Small intestine (tissue), 7 donors: Measurements from ENCODE around the gene HCFC1. TPM values are rescaled to one million over a fixed set of nuclear protein-coding genes. Genes with fewer than 3 reads are reported as not detected.

Experiments
- DNase-seq, 2 donors: peaks; one replicate each; pipeline versions ENCODE4 v3.0.0 to v3.0.0-alpha.2; 2013
- FAIRE-seq: peaks from 2 replicates; lab custom pipeline; 2012; peaks lifted over from hg19 to GRCh38; lab: Jason Lieb, UNC
- H3K27ac ChIP-seq, 3 donors: one replicate each; pipeline ENCODE4 v1.5.1; 2013; ENCODE audit warnings: low read length in 2 of 3, mild to moderate bottlenecking in 2 of 3, control low read depth in 1 of 3, inconsistent platforms in 1 of 3, low read depth in 1 of 3, moderate library complexity in 1 of 3
- H3K27me3 ChIP-seq, 3 donors: one replicate each; pipeline ENCODE4 v1.6.1; 2013; ENCODE audit warnings: low read length in 3 of 3, inconsistent platforms in 1 of 3; ENCODE audit not compliant: control insufficient read depth in 3 of 3, insufficient read depth in 3 of 3
- H3K36me3 ChIP-seq, 3 donors: one replicate each; pipeline ENCODE4 v1.6.1; 2013; ENCODE audit warnings: low read length in 3 of 3, inconsistent platforms in 1 of 3, low read depth in 1 of 3, mild to moderate bottlenecking in 1 of 3, moderate library complexity in 1 of 3; ENCODE audit not compliant: control insufficient read depth in 3 of 3, insufficient read depth in 2 of 3
- H3K4me1 ChIP-seq, 3 donors: one replicate each; pipeline ENCODE4 v1.6.1; 2013; ENCODE audit warnings: low read length in 2 of 3, inconsistent platforms in 1 of 3, low read depth in 1 of 3, mild to moderate bottlenecking in 1 of 3, moderate library complexity in 1 of 3; ENCODE audit not compliant: control insufficient read depth in 3 of 3, insufficient read depth in 2 of 3
- H3K4me3 ChIP-seq, 3 donors: one replicate each; pipeline ENCODE4 v1.5.1; 2013; ENCODE audit warnings: low read length in 3 of 3, control low read depth in 1 of 3, inconsistent platforms in 1 of 3, low read depth in 1 of 3, mild to moderate bottlenecking in 1 of 3, moderate library complexity in 1 of 3
- H3K9me3 ChIP-seq, 2 donors: one replicate each; pipeline ENCODE4 v1.6.1; 2013; ENCODE audit warnings: low read depth in 1 of 2, low read length in 1 of 2; ENCODE audit not compliant: control insufficient read depth in 2 of 2, insufficient read depth in 1 of 2
- WGBS, 3 donors: extraction: QIAGEN DNeasy Blood & Tissue Kit; methylation state at CpG; one replicate each; pipeline ENCODE4 v1.1.7; 2013; 5-methylcytosine and 5-hydroxymethylcytosine counted together
- polyA plus RNA-seq, 4 donors: library from polyadenylated mRNA; stranded (reverse) in 3 of 4; unstranded in 1 of 4; fragments of 200-250 nt in 3 of 4; fragments of 120-200 nt in 1 of 4; gene quantifications; one replicate each; pipeline versions ENCODE4 v1.2.1 to v1.2.3, GENCODE V29; 2013
- donor health status: healthy with polysubstance abuse.
- donor health status: control.
- donor health status: control.
- donor health status: Bipolar disorder and iron deficiency.
- donor health status: healthy.

Gene HCFC1
- polyA plus RNA-seq, 4 donors = 7.6 to 32.9 (median 19.5) TPM

DNA sequence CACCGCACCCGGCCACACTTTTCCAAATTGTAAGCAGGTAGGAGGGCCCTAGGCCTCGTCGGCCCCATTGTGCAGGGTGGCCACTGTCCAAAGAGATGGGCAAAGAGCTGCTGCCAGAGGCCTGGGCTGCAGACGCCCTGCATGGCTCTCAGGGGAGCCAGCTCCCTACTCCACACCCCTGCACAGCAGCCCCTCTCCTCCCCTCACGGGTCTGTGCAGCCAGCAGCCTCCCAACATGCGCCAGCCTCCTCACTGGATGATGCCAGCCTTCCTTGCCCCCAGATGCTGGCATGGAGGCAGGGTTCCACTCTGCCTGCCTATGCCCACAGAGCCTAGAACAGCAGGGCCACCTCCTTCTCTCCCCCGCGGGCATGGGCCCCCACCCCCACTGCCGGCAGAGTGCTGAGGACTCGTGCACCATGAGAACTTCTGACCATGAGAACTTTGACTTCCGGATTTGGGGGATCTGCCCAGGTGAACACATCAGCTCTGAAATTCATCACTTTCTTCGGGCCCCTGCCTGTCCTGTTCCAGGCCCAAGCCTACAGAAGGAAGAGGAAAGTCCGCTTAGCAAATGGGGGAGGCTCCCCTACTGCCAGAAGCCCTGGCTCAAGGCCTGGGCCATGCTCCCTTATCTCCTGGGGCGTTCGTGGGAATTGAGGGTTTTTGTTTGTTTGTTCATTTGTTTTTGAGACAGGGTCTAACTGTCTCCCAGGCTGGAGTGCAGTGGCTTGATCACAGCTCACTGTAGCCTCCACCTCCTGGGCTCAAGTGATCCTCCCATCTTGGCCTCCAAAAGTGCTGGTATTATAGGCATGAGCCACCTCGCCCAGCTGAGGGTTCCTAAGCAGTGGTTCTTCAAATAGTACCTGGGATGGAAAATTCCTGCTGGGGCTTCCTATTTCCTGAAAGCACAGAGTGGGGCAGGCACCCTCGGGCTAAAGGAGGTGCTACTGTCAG is 40.0 kb upstream of the HCFC1 start:
- peak overlapping the region in 2 of 3 donors; percentile 70 to 75 for H3K27ac ChIP-seq
- 64 to 79% (median 73%) methylated on average over 12 to 18 of the region's 18 CpGs for WGBS, 3 donors
- FAIRE-seq = no peak
- H3K36me3 ChIP-seq = peaks cover 0 to 68% (median 4%) of the 10 kb centered on the region in 3 donors
- DNase-seq = no peak
- H3K9me3 ChIP-seq = no peaks in the 10 kb centered on the region
- H3K4me3 ChIP-seq = no peak overlapping the region
- no peaks in the 10 kb centered on the region for H3K27me3 ChIP-seq
- peaks cover 0 to 36% (median 0%) of the 10 kb centered on the region in 3 donors for H3K4me1 ChIP-seq

DNA sequence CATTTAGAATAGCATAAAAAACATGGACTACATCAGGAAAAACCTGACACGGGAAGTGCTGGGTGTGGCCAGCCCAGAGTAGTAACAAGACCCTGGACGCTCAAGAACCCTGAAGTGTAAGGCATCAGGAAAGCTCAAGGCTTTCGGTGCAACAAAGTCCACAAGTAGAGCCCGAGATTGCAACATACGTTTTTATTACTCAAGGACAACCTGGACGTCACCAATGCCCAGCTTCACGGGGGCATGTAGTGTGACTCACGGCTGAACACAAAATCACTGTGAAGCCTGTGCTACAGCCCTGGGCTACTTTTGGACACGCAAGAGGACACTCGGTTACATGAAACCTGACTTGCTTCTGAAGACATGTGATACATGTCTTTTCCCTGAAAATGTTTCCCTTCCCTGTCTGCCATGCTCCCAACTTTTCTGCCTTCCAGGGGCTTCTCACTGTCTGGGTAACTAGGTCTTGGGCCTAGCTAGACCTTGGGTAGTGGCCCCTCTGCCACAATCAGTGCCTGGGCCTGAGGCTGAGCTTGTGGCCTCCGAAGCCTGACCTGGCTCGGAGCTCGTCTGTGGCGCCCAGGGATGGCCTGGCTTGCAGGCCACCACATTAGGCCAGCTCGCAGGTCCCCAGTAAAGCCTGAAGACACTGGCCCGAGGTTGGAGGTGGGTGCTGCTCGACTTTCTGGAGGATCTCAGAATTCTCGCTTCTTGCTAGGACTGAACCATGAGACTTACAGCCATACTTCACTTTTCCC is 38.9 kb upstream of the HCFC1 start:
- DNase-seq = peak; percentile 75 to 88
- H3K27ac ChIP-seq = peak overlapping the region; percentile 52 to 76 (median 69)
- H3K9me3 ChIP-seq = no peaks in the 10 kb centered on the region
- H3K4me3 ChIP-seq = no peak overlapping the region
- H3K36me3 ChIP-seq = peaks cover 0 to 62% (median under 1%) of the 10 kb centered on the region in 3 donors
- FAIRE-seq = no peak
- peaks cover 0 to 36% (median 0%) of the 10 kb centered on the region in 3 donors for H3K4me1 ChIP-seq
- 55 to 77% (median 68%) methylated on average over 18 of the region's 18 CpGs for WGBS, 3 donors
- H3K27me3 ChIP-seq = no peaks in the 10 kb centered on the region

DNA sequence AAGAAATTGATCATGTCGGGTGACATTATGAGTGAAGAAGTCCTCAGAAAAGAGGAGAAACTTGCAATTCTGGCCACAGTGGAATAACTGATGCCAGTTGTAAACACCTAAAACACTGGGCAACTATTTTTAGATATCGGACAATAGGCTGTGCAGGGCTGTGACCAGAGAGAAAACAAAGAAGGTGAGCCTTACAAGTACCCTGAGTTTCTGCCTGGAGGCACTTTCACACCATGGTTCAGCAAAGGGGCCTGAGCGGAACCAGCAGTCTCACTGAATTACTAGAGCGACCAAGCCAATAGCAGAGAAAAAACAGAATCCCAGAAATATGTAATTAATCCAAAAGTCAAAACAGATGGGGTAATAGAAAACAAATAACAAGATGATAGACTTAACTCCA is 36.9 kb upstream of the HCFC1 start:
- WGBS, 3 donors = 61 to 74% (median 69%) methylated on average over 4 of the region's 4 CpGs
- H3K27ac ChIP-seq = no peak overlapping the region
- no peak for DNase-seq
- no peaks in the 10 kb centered on the region for H3K9me3 ChIP-seq
- peaks cover 0 to 31% (median 0%) of the 10 kb centered on the region in 3 donors for H3K4me1 ChIP-seq
- H3K4me3 ChIP-seq = no peak overlapping the region
- no peaks in the 10 kb centered on the region for H3K27me3 ChIP-seq
- peaks cover 0 to 46% (median 0%) of the 10 kb centered on the region in 3 donors for H3K36me3 ChIP-seq
- FAIRE-seq = no peak

DNA sequence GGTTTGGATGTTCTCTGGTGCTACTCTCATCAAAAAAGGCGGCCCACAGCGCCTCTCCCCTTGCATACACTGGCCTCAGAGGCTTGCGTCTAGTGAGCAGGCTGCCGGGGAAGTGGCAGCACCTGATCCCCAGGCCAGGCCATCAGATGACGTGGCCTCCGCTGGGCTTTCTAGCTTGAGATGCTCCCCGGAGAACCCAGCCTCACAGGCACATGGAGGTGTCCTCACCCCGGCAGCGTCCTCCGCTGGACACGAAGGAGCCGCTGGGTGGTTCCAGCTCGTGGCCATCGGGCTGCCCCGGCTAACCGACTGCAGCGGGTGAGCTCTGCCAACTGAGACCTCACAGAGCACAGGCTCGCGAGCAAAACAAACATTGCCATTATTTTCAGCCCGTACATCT is 35.3 kb upstream of the HCFC1 start:
- peaks cover 0 to 17% (median 0%) of the 10 kb centered on the region in 3 donors for H3K4me1 ChIP-seq
- H3K27me3 ChIP-seq = no peaks in the 10 kb centered on the region
- no peak overlapping the region for H3K27ac ChIP-seq
- H3K9me3 ChIP-seq = no peaks in the 10 kb centered on the region
- DNase-seq = no peak
- H3K36me3 ChIP-seq = peaks cover 0 to 32% (median 0%) of the 10 kb centered on the region in 3 donors
- FAIRE-seq = no peak
- WGBS, 3 donors = 93 to 95% (median 93%) methylated on average over 19 to 20 of the region's 20 CpGs
- no peak overlapping the region for H3K4me3 ChIP-seq

GRCh38 chrX:154004315-154004714 is 32.7 kb upstream of the HCFC1 start:
- Histone ChIP-seq H3K4me3 (no peak overlapping the region), H3K27ac (no peak overlapping the region), H3K27me3 (no peaks in the 10 kb centered on the region), H3K36me3 (peaks cover 0 to 16% (median 0%) of the 10 kb centered on the region in 3 donors), H3K4me1 (no peaks in the 10 kb centered on the region), H3K9me3 (no peaks in the 10 kb centered on the region)
- 82 to 91% (median 84%) methylated on average over 11 of the region's 11 CpGs for WGBS, 3 donors
- DNase-seq = no peak
- no peak for FAIRE-seq

DNA sequence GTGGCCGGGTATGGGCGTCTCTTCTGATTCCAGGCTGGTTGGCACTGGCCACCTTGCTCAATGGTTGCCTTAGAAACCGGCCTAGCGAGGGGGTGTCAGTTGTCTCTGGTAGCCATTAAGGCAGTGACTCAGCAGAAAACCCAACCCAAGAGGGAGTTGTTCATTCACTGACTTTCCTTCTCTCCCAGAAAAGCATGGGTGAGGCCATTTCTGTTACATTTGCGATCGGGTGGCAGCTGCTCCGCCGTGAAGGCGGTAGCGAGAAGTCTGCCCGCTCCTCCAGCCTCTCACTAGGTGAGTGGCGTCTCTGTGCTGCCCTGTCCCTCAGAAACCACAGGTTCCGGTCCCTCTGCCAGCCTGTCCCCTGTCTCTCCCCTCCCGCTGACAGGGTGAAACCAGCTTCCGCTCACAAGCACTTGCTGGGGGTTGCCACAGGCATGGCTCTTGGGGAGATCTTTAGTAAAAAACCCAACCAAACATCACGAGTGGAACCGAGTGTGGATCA is 30.6 kb upstream of the HCFC1 start:
- no peak for DNase-seq
- Histone ChIP-seq H3K4me1 (no peaks in the 10 kb centered on the region), H3K36me3 (peaks cover 0 to 9% (median 0%) of the 10 kb centered on the region in 3 donors), H3K27ac (peak overlapping the region in 1 of 3 donors; percentile 18), H3K27me3 (no peaks in the 10 kb centered on the region), H3K9me3 (no peaks in the 10 kb centered on the region), H3K4me3 (no peak overlapping the region)
- no peak for FAIRE-seq
- whole genome bisulfite sequencing, 3 donors = 70 to 82% (median 70%) methylated on average over 16 to 17 of the region's 17 CpGs

DNA sequence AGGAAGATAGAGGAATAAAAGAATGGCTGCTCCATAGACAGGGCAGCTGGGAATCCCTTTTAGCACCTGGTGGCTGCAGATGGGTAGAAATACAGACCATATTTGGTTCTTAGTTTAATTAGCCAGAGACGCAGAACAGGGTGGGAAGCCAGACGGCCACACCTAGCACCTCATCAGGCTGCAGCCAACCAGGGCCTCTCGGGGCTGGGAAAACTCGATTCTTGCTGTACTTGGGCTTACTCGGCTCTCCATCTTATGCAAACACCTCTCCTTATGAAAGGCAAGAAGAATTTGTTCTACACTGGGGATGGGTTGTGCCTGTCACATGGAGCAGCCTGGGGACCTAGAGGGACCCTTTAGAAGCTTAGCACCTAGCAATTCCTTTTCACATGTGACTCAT is 28.4 kb upstream of the HCFC1 start:
- no peak for DNase-seq
- Histone ChIP-seq H3K4me3 (no peak overlapping the region), H3K9me3 (no peaks in the 10 kb centered on the region), H3K36me3 (peaks cover 0 to 4% (median 0%) of the 10 kb centered on the region in 3 donors), H3K4me1 (no peaks in the 10 kb centered on the region), H3K27ac (no peak overlapping the region), H3K27me3 (no peaks in the 10 kb centered on the region)
- 29 to 52% (median 44%) methylated on average over 5 of the region's 5 CpGs for WGBS, 3 donors
- FAIRE-seq = no peak
